ENCODE measurements around the gene MRPL58.

Gene MRPL58

GRCh38 chr17:75068750-75069149 is 56.3 kb downstream of the MRPL58 start:
- POLR2A ChIA-PET, result interaction anchor here (0.6 to 1.7 kb wide), 3 partner anchors 33 to 83 kb away, joined by 3 to 4 read pairs (median 4); no protein-coding TSS in a partner anchor
- no peak overlapping the region for H3K27ac ChIP-seq (ENCODE audit: extremely low read depth, low read depth, low read length)
- CTCF ChIA-PET, result interaction anchor here (0.6 to 15.6 kb wide), 10 partner anchors 9 to 695 kb away, joined by 3 to 117 read pairs (median 6); partner anchors contain the start of genes ARMC7 and NT5C

GRCh38 chr17:75069783-75070182 is 57.3 kb downstream of the MRPL58 start:
- no peak for TF ChIP-seq ZSCAN23 (tag by site-specific recombination; IDR thresholded peaks at IDR 0.05)
- no peak for TF ChIP-seq ZNF747 (tag by site-specific recombination; IDR thresholded peaks at IDR 0.05)
- TF ChIP-seq ZNF19 (tag by site-specific recombination; IDR thresholded peaks at IDR 0.05; ENCODE audit: low read depth), result no peak
- TF ChIP-seq ZNF266 (tag by site-specific recombination; IDR thresholded peaks at IDR 0.05; ENCODE audit: low read depth), result no peak
- no peak for TF ChIP-seq KLF17 (tag by site-specific recombination; IDR thresholded peaks at IDR 0.05)
- TF ChIP-seq ZNF335 (tag by site-specific recombination; conservative IDR thresholded peaks at IDR 0.05), result no peak
- no peak for TF ChIP-seq ZNF202 (tag by site-specific recombination; IDR thresholded peaks at IDR 0.05; ENCODE audit: borderline replicate concordance)
- no peak for TF ChIP-seq ZNF510 (tag by site-specific recombination; IDR thresholded peaks at IDR 0.05; ENCODE audit: insufficient replicate concordance)
- TF ChIP-seq ELK4 (IDR thresholded peaks at IDR 0.05; ENCODE audit: borderline replicate concordance, low read depth, low read length), result no peak
- no peak for TF ChIP-seq ZFP3 (tag by site-specific recombination; IDR thresholded peaks at IDR 0.05; ENCODE audit: low read depth)
- no peak for TF ChIP-seq ZNF544 (tag by site-specific recombination; IDR thresholded peaks at IDR 0.05)
- no peak for TF ChIP-seq ZNF394 (tag by site-specific recombination; IDR thresholded peaks at IDR 0.05; ENCODE audit: borderline replicate concordance)
- TF ChIP-seq ZNF837 (tag by site-specific recombination; IDR thresholded peaks at IDR 0.05), result no peak
- ChIA-PET CTCF (interaction anchor here (0.6 to 15.6 kb wide), 8 partner anchors 10 to 503 kb away, joined by 3 to 117 read pairs (median 8); partner anchors contain the start of genes ARMC7 and NT5C), POLR2A (interaction anchor here (0.6 to 1.7 kb wide), 8 partner anchors 10 to 133 kb away, joined by 3 to 8 read pairs (median 4); no protein-coding TSS in a partner anchor)
- no peaks in the 10 kb centered on the region for H3K9me3 ChIP-seq (ENCODE audit: control insufficient read depth, insufficient read depth, low read depth, low read length)
- H3K27ac ChIP-seq (ENCODE audit: extremely low read depth, low read depth, low read length), result no peak overlapping the region
- H3K4me1 ChIP-seq (ENCODE audit: control insufficient read depth, insufficient read depth, low read length), result no peaks in the 10 kb centered on the region
- peaks cover 0 to 6% of the 10 kb centered on the region in 2 experiments; a peak in 1 of 3 replicates for H3K36me3 ChIP-seq (ENCODE audit: control insufficient read depth in 2 of 2, insufficient read depth in 1 of 2, low read length in 2 of 2)
- no peak overlapping the region for H3K4me3 ChIP-seq (ENCODE audit: low read depth, low read length)

More at GRCh38 chr17:75068750-75069149, 56.3 kb downstream of the MRPL58 start:
- TF ChIP-seq PBX3 (CRISPR knock-in tag; IDR thresholded peaks at IDR 0.05), result no peak
- no peak for TF ChIP-seq ZNF302 (tag by site-specific recombination; IDR thresholded peaks at IDR 0.05; ENCODE audit: low read depth)
- no peak for TF ChIP-seq ZNF169 (tag by site-specific recombination; IDR thresholded peaks at IDR 0.05)
- TF ChIP-seq ZNF121 (tag by site-specific recombination; IDR thresholded peaks at IDR 0.05), result no peak
- TF ChIP-seq ZNF670 (tag by site-specific recombination; IDR thresholded peaks at IDR 0.05; ENCODE audit: low read depth), result no peak
- peak; percentile 59; the same call in 1 of the 2 replicates for TF ChIP-seq ZNF362 (tag by site-specific recombination; IDR thresholded peaks at IDR 0.05)
- Histone ChIP-seq H3K9me3 (ENCODE audit: control insufficient read depth, insufficient read depth, low read depth, low read length) (no peaks in the 10 kb centered on the region), H3K4me1 (ENCODE audit: control insufficient read depth, insufficient read depth, low read length) (no peaks in the 10 kb centered on the region), H3K4me3 (ENCODE audit: low read depth, low read length) (no peak overlapping the region), H3K36me3 (ENCODE audit: control insufficient read depth in 2 of 2, insufficient read depth in 1 of 2, low read length in 2 of 2) (peaks cover 0 to 17% of the 10 kb centered on the region in 2 experiments; a peak in 2 of 3 replicates)
